ENCODE measurements around the gene DCTD.

The DCTD gene

GRCh38 chr4:182866746-182867145 lies 50.4 kb downstream of the DCTD start:
- no peak for DNase-seq

- DNase-seq, result no peak
These were observed 53.7 kb downstream of the DCTD start for GRCh38 chr4:182863501-182863900.

DNA sequence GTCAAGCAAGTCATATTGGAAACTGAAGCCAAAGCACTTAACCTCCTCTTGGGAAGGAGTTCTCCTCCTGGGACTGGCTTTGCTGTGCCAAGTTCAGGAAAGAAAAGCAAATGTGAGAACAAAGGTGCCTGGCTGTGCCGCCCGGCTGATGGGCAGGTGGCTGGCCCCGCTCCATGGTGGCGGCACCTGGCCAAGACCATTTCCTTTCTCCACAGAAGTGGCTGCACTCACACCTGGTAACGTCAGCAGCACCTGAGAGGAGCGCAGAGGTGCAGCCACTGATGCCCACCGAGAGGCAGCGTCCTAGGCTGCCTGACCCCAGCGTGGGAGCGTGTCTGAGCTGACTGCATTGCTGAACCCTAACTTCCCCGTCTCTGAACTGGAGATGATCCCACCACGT lies 54.3 kb downstream of the DCTD start:
- no peak for DNase-seq

DNA sequence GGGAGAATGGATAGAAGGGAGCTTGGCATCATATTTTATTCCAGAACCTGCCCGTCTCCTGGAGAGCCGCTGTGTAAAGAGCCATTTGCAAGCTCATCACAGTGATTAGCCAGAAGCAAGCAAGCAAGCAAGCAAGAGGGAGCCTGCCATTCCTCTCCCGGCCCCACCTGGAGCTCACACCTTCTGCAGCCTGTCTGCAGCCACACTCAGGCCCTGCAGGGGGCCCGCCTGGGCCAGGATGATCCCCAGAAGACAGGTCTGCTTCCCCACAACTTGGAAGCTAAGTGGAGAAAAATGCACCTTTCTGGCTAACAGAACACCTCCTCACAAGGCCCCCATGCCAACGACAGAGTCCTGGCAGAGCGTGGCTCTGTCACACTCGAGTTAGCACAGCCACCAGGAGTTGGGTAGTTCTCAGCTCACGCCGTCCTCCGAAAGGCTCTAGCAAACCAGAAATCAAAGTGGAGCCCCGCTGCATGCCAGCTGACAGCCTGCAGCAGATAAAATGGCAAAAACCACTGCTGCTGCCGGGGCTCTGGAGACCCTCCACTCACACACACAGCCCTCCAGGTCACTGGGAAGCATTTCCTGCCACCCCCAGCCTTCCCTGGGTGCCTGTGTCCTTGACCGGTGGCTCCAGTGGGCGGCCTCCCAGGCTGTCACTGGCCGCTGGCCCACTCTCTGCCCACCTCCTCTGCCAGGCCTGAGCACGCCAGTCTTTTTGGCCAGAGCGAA lies 54.9 kb downstream of the DCTD start:
- no peak for DNase-seq

GRCh38 chr4:182861346-182861745 lies 55.8 kb downstream of the DCTD start:
- no peak for DNase-seq

DNA sequence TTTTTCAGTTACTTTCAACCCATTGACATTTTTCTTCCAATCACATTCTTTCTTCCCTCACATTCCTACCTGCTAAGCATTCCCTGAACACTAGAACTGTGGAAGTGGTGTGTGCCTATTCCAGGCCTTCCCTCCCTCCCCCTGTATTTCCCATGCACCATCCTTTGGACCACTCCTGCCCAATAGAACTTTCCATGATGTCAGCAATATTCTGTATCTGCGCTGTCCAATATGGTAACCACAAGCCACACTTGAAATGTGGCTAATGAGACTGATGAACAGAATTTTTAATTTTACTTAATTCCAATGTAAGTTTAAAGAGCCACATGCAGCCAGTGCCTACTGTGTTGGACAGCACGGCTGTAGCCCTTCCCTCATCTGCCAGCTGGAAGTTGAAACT lies 57.5 kb downstream of the DCTD start:
- DNase-seq, result no peak

DNA sequence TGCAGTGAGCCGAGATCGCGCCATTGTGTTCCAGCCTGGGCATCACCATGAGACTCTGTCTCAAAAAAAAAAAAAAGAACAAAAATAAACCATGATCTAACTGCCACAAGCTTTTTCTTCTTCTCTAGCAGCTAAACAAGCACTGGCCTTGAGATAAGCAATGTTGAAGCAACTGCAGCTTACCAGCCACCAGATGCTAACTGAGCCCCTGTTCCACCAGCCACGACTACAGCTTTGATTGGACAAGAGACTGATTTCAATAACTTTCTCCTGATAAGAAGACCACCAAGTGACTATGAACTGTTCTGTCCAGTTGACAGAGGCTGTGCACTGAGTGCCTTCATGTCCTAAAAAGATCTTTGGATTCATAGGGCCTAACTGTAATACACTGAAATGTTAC lies 58.5 kb downstream of the DCTD start:
- DNase-seq, result no peak

GRCh38 chr4:182856862-182857261 lies 60.3 kb downstream of the DCTD start:
- no peak for DNase-seq

DNA sequence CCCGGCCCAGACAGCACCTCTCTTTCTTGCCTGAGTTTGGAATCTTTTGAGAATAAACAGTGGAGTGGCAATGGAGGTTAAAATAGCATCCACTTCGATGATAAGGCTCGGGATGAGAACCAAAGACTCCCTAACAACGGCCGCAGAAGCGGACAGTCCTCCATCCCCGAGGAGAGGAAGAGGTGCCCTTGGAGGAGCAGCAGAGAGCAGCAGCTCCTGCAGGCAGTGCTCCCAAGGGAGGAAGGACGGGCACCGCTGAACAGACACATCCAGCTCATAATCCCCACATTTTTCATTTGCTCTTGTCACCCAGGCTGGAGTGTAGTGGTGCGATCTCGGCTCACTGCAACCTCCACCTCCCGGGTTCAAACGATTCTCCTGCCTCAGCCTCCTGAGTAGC lies 61.3 kb downstream of the DCTD start:
- DNase-seq, result no peak

GRCh38 chr4:182855312-182855711 lies 61.9 kb downstream of the DCTD start:
- DNase-seq, result no peak

- no peak for DNase-seq
These were observed 62.7 kb downstream of the DCTD start for GRCh38 chr4:182854466-182854865.

- no peak for DNase-seq
These were observed 63.4 kb downstream of the DCTD start for GRCh38 chr4:182853731-182854330.

- no peak for DNase-seq
These were observed 68.5 kb downstream of the DCTD start for GRCh38 chr4:182848685-182849084.

GRCh38 chr4:182847576-182848450 lies 69.4 kb downstream of the DCTD start:
- DNase-seq, result no peak

- DNase-seq, result no peak
These were observed 71.2 kb downstream of the DCTD start for GRCh38 chr4:182846036-182846435.

- DNase-seq, result no peak
These were observed 71.6 kb downstream of the DCTD start for GRCh38 chr4:182845618-182846017.

DNA sequence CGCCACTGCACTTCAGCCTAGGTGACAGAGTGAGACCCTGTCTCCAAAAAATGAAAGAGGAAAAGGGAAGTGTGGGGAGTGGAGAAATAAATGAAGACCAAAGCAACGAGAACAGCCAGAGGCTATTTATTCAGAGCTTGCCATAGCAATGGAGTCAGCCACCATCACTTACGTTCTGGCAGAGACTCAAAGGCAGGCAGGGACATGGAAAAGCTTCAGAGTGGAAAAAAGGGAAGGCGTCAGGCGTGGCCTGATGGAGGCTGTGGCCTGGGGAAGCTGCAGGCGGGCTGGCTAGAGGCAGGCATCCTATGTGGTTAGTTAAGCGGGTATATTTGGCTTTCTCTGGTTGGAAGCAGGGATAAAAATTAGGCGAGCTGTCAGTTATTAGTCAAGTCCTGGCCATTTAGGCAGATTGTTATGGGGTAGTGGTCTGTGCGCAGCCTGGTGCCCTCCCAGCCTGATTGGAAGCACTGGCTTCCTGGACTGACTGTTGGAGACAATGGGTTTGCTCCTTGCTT lies 73.3 kb downstream of the DCTD start:
- DNase-seq, result no peak

GRCh38 chr4:182842759-182843390 lies 74.3 kb downstream of the DCTD start:
- no peak for DNase-seq

DNA sequence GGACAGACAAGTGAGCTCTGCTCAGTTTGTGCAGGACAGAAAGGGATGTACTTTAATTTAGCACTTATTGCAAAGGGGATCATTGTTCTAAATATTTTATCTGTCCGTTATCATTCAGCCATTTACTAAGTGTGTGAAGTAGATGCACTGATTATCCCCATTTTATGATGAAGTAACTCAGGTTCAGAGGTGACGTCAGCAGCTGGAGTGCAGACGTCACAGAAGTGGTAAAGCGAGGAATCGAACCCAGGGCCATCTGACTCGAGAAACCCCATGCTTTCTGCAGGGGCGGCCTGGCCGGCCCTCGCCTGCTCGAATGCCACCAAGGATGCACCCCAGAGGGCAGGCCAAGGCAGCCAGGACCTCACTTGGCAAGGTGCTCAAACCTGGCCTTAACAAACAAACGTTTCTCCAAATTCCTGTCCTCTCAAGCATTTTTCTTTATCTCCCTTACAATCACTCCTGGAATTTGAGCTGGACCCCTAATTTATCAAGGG lies 75.0 kb downstream of the DCTD start:
- no peak for DNase-seq

DNA sequence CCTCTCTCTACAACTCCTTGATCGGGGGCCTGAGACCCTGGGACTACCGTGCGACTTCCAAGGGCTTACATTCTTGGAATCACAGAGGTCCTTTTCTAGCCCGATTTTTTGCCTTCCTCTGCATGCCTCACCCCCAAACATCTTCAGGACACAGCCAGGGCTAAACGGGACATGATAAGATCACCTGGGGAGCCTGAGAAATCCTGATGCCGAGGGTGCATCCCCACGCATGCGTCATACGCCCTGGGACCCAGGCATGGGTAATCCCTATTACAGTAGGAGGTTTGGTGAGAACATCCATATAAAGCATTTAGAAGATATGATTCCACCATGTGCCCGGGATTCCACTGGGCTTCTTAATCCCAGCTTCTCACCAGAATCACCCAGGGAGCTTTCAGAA lies 77.1 kb downstream of the DCTD start:
- no peak for DNase-seq

Data from right hindlimb (tissue), 1 donor.